Erythroblast (primary cell): Measurements from ENCODE around the gene MEX3B.

Experiments
- GATA1 ChIP-seq: IDR thresholded peaks from 2 replicates; pipeline ENCODE4 v1.6.1; 2011; ENCODE audit warnings: low read depth, mild to moderate bottlenecking, control low read depth, low read length, moderate library complexity
- POLR2A ChIP-seq: IDR thresholded peaks from 2 replicates; pipeline ENCODE4 v1.6.1; 2011; ENCODE audit warnings: mild to moderate bottlenecking, low read length

DNA sequence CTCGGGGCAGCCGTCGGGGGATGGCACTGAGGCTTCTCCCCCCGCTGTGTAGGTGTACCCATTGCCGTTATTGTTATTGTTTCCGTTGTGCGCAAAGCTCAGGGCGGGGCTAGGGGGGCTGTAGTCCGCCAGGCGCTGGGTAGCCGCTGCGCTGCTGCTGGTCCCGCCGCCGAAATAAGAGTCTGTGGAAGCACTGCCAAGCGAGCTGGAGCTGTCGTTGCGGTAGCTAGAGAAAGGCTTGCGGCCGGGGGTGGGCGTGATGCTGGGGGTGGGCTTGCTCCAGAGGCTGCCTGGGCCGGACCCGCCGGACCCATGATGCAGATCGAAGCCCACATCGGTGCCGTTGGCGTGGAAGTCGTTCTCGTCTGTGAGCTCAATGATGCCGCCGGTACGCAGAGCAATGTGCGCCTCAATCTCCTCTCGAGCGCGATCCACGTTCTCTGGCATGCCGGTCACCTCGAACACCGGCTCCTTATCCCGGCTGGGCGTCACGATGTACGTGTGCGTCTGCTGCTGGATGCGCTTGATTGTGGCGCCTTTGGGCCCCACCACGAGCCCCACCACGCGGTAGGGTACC, 1.9 kb downstream of the MEX3B start:
- TF ChIP-seq POLR2A (no peak), GATA1 (no peak)
